Measurements from ENCODE around the gene HS3ST3A1.

The HS3ST3A1 gene

DNA sequence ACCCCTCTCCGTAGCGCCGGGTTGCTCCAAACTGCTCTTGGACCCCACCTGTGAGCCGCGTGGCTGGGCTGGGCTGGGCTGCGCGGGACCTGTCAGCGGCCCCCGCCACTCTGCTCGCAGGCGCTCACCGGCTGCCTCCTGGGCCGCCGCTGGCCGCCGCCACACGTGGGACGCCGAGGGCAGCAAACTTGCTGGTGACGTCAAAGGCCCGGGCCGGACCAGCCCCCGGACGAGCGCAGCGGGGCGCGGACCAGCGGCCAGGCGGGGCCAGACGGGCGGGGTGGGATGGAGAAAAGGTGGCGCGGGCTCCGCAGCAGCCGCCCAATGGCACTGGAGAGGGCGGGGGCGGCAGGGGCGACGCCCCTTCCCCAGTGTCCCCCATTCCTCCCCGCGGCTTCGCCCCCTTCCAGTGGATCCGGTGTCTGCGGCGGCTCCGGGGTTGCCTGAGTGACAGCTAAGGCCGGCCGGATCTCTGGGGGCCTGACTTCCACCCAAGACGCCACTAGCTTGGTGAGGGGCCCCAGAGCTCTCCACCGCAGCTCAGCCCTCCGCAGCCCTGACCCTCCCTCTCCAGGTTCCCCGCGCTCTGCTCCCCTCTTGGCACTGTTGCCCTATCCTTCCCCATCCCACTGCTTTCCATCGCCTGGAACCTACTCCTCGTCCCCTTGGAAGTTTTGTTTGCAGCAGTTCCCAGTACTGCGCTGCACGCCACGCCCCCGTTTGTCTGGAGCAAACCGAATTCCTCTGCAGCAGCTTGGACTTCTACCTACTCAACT lies at the start of gene HS3ST3A1:
Gene HS3ST3A1, minus strand, starts transcription at position 154 of the 776 bp plus-strand sequence. CDS start 800 bp downstream, outside the sequence.
- no peak for DNase-seq (ENCODE audit: low spot score)
- TF ChIP-seq, protein P1, sequence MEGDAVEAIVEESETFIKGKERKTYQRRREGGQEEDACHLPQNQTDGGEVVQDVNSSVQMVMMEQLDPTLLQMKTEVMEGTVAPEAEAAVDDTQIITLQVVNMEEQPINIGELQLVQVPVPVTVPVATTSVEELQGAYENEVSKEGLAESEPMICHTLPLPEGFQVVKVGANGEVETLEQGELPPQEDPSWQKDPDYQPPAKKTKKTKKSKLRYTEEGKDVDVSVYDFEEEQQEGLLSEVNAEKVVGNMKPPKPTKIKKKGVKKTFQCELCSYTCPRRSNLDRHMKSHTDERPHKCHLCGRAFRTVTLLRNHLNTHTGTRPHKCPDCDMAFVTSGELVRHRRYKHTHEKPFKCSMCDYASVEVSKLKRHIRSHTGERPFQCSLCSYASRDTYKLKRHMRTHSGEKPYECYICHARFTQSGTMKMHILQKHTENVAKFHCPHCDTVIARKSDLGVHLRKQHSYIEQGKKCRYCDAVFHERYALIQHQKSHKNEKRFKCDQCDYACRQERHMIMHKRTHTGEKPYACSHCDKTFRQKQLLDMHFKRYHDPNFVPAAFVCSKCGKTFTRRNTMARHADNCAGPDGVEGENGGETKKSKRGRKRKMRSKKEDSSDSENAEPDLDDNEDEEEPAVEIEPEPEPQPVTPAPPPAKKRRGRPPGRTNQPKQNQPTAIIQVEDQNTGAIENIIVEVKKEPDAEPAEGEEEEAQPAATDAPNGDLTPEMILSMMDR (IDR thresholded peaks at IDR 0.05; ENCODE audit: extremely low read depth, insufficient read depth, missing control alignments): no peak
- in situ Hi-C loops (cut with MboI; ENCODE audit: low pct_unique_long_range_greater_than_20kb, low sequenced_read_pairs, unreplicated experiment): no loop called here

DNA sequence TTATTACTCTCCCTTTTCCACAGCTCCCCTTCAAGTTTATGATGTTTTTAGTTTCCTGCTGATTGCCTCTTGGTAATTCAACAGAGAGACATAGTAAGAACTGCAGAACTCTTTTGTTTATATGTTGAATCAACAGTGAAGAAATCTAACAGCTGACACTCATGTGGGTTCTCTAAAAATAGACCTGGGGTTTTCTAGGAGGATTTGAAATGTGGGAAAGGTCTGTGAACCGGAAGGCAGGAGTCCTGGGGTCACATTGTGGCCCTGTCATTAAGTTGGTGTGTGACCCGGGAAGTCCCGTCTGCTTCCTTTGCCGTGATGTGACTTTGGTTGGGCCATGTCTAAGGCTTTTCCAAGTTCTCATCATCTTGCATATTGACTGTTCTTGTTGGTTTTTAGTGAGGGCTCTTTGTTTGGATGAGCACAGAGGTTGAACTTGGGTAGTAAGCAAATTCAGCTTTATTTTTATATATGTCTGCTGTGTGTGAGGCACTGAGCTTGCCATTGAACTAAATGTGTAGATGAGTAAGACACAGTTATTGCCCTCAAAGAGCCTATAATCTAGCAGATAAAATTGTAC lies 48.5 kb upstream of the HS3ST3A1 start:
- in situ Hi-C loops (cut with MboI; ENCODE audit: low pct_unique_long_range_greater_than_20kb, low sequenced_read_pairs, unreplicated experiment): no loop called here
- TF ChIP-seq, protein P1 (IDR thresholded peaks at IDR 0.05; ENCODE audit: extremely low read depth, insufficient read depth, missing control alignments): no peak
- no peak for DNase-seq (ENCODE audit: low spot score)

DNA sequence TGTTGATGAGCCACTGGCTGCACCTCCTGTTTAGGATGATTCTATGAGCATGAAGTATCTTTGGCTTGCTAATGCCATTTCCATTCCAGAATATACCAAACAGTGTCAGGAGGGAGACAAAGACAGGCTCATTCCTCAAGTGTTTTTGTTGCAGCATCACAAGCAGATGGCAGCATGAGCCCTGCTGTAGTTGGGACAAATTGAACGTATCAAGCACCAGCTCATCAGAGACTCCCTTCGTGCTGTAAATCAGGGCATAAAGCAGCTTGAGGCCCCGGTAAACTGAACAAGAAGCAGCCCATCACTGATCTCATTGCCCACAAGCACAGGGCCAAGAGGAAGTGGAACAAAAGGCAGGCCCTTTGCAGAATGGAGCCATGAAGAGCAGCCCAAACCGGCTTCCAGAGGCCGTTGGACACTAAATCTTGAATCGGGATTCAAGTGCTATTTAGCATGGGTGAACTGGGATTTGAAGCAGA lies 45.9 kb upstream of the HS3ST3A1 start:
- DNase-seq (ENCODE audit: low spot score): no peak
- TF ChIP-seq, protein P1 (IDR thresholded peaks at IDR 0.05; ENCODE audit: extremely low read depth, insufficient read depth, missing control alignments): no peak
- in situ Hi-C loops (cut with MboI; ENCODE audit: low pct_unique_long_range_greater_than_20kb, low sequenced_read_pairs, unreplicated experiment): no loop called here

DNA sequence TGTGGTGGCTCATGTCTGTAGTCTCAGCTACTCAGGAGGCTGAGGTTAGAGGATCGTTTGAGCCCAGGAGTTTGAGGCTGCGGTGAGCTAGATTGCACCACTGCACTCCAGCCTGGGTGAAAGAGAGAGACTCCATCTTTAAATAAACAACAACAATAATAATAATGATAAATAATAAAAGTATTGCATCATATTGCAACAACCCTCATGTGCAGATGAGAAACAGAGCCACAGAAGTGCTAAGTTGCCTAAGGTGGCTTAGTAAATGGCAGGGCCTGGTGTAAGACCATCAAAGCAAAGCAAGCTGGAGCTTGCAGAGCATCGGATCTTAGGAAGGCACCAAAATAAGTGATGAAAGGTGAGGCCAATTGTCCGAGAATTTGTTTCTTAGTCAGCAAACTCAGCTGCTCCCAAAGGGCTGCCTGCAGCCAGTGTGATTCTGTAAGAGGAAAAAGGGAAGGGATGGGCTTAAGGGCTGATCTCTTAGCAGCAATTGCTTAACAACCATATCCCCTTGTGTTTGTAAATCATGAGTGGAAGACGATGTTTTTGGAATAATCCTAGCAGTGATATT lies 45.3 kb upstream of the HS3ST3A1 start:
- in situ Hi-C loops (cut with MboI; ENCODE audit: low pct_unique_long_range_greater_than_20kb, low sequenced_read_pairs, unreplicated experiment): no loop called here
- TF ChIP-seq, protein P1 (IDR thresholded peaks at IDR 0.05; ENCODE audit: extremely low read depth, insufficient read depth, missing control alignments): no peak
- DNase-seq (ENCODE audit: low spot score): no peak

DNA sequence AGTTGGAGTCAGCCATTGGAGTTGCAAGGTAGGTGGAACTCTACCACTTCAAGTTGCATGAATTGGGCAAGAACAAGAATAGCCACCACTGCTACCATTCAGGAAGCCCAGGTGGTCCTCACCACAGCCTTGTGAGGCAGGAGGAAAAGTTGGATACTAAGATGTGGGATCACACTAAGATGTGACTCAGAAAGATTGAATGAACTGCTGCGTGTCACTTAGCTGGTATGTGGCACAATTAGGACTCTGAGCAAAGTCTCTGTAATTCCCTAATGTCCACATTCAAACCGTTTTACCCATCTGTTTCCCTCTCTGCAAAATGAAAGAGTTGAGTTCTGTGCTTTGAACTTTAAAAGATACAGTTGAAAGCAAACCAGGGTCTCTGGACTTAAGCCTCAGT lies 44.7 kb upstream of the HS3ST3A1 start:
- TF ChIP-seq, protein P1 (IDR thresholded peaks at IDR 0.05; ENCODE audit: extremely low read depth, insufficient read depth, missing control alignments): no peak
- in situ Hi-C loops (cut with MboI; ENCODE audit: low pct_unique_long_range_greater_than_20kb, low sequenced_read_pairs, unreplicated experiment): no loop called here
- DNase-seq (ENCODE audit: low spot score): no peak

DNA sequence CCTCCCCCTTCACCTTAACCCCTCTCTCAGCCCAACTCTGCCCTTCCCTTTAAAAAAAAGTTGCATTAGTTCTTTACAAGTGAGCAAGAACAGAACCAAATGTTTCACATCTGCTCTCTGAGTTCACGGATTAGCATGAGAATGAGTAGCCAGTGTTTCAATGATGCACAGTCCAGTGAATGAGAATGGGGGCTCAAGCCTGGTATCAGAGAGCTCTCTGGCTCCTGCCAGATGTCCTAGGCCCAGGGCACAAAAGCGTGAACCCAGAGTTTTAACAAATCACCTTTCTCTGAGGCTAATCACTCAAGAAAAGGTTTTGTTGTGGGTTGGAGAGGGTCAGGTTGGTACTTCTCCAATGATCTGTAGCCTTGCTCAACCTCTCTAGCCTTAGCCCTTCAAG lies 41.5 kb upstream of the HS3ST3A1 start:
- DNase-seq (ENCODE audit: low spot score): no peak
- TF ChIP-seq, protein P1 (IDR thresholded peaks at IDR 0.05; ENCODE audit: extremely low read depth, insufficient read depth, missing control alignments): no peak
- in situ Hi-C loops (cut with MboI; ENCODE audit: low pct_unique_long_range_greater_than_20kb, low sequenced_read_pairs, unreplicated experiment): no loop called here

Measured in GM13977 (cell line).